ENCODE measurements around the gene PPP6R3. TPM values are rescaled to one million over a fixed set of nuclear protein-coding genes. Genes with fewer than 3 reads are reported as not detected.

PPP6R3 gene
- total RNA-seq, 1 experiment from 2014 or later = 171 TPM

GRCh38 chr11:68414496-68415221 is 45.9 kb upstream of the PPP6R3 start:
- ChIA-PET CTCF (no interaction called here), POLR2A (ENCODE audit: unreplicated experiment) (no interaction called here)
- H3K27ac ChIP-seq (ENCODE audit: low read length) = no peak overlapping the region
- BruUV-seq (replicated peaks) = no TSS peak
- H3F3A ChIP-seq (ENCODE audit: low read length, unreplicated experiment) = no peaks in the 10 kb centered on the region
- no peak overlapping the region for H3K4me3 ChIP-seq (ENCODE audit: low read length)
- H2AFZ ChIP-seq (ENCODE audit: low read length) = no peak overlapping the region
- H3K9me2 ChIP-seq (replicated peaks; ENCODE audit: low read length) = no peaks in the 10 kb centered on the region
- no peak for TF ChIP-seq EZH2 (IDR thresholded peaks at IDR 0.05; ENCODE audit: low read length, unreplicated experiment)
- no peak for TF ChIP-seq EZH2phosphoT487 (IDR thresholded peaks at IDR 0.05; ENCODE audit: borderline replicate concordance, low read length)
- TF ChIP-seq CTCF (conservative IDR thresholded peaks at IDR 0.05; ENCODE audit: low read depth, low read length) = no peak
- no peaks in the 10 kb centered on the region for H3K27me3 ChIP-seq (ENCODE audit: low read length)
- no peak overlapping the region for H3K4me2 ChIP-seq (ENCODE audit: low read length)
- H3K9ac ChIP-seq (ENCODE audit: low read length) = no peak overlapping the region
- no peaks in the 10 kb centered on the region for H4K20me1 ChIP-seq (ENCODE audit: low read length)
- no peaks in the 10 kb centered on the region for H3K4me1 ChIP-seq (ENCODE audit: insufficient read depth, low read length)
- intact Hi-C loops (cut with micrococcal nuclease) = no loop called here
- H3K36me3 ChIP-seq (ENCODE audit: low read depth, low read length) = peaks cover 50% of the 10 kb centered on the region
- no peaks in the 10 kb centered on the region for H3K79me2 ChIP-seq (ENCODE audit: low read length)
- ATAC-seq = no peak
- H3K9me3 ChIP-seq (ENCODE audit: low read length) = no peaks in the 10 kb centered on the region
- no peak for DNase-seq

GRCh38 chr11:68416070-68416578 is 44.4 kb upstream of the PPP6R3 start:
- TF ChIP-seq EZH2 (IDR thresholded peaks at IDR 0.05; ENCODE audit: low read length, unreplicated experiment) = no peak
- Histone ChIP-seq H3K9ac (ENCODE audit: low read length) (no peak overlapping the region), H3K9me2 (replicated peaks; ENCODE audit: low read length) (no peaks in the 10 kb centered on the region), H3K4me1 (ENCODE audit: insufficient read depth, low read length) (no peaks in the 10 kb centered on the region), H3K4me3 (ENCODE audit: low read length) (no peak overlapping the region), H4K20me1 (ENCODE audit: low read length) (no peaks in the 10 kb centered on the region), H3K27me3 (ENCODE audit: low read length) (no peaks in the 10 kb centered on the region), H3F3A (ENCODE audit: low read length, unreplicated experiment) (no peaks in the 10 kb centered on the region), H3K79me2 (ENCODE audit: low read length) (no peaks in the 10 kb centered on the region), H3K36me3 (ENCODE audit: low read depth, low read length) (peaks cover 44% of the 10 kb centered on the region), H3K27ac (ENCODE audit: low read length) (no peak overlapping the region), H3K9me3 (ENCODE audit: low read length) (no peaks in the 10 kb centered on the region), H3K4me2 (ENCODE audit: low read length) (no peak overlapping the region), H2AFZ (ENCODE audit: low read length) (no peak overlapping the region)
- POLR2A ChIA-PET (ENCODE audit: unreplicated experiment) = no interaction called here
- BruUV-seq (replicated peaks) = no TSS peak
- ATAC-seq (no peak), DNase-seq (no peak)
- intact Hi-C loops (cut with micrococcal nuclease) = no loop called here
- CTCF ChIA-PET = no interaction called here

GRCh38 chr11:68418648-68419047 is 41.9 kb upstream of the PPP6R3 start:
- H3K36me3 ChIP-seq (ENCODE audit: low read depth, low read length) = peaks cover 28% of the 10 kb centered on the region
- ChIA-PET CTCF (no interaction called here), POLR2A (ENCODE audit: unreplicated experiment) (no interaction called here)
- no peaks in the 10 kb centered on the region for H3K9me2 ChIP-seq (replicated peaks; ENCODE audit: low read length)
- no peaks in the 10 kb centered on the region for H3F3A ChIP-seq (ENCODE audit: low read length, unreplicated experiment)
- H3K9me3 ChIP-seq (ENCODE audit: low read length) = no peaks in the 10 kb centered on the region
- DNase-seq (no peak), ATAC-seq (no peak)
- no peak overlapping the region for H3K4me3 ChIP-seq (ENCODE audit: low read length)
- H3K4me1 ChIP-seq (ENCODE audit: insufficient read depth, low read length) = no peaks in the 10 kb centered on the region
- no peak overlapping the region for H3K4me2 ChIP-seq (ENCODE audit: low read length)
- H3K27me3 ChIP-seq (ENCODE audit: low read length) = no peaks in the 10 kb centered on the region
- no peak overlapping the region for H3K27ac ChIP-seq (ENCODE audit: low read length)
- no TSS peak for BruUV-seq (replicated peaks)
- TF ChIP-seq EZH2 (IDR thresholded peaks at IDR 0.05; ENCODE audit: low read length, unreplicated experiment) = no peak
- no peak for TF ChIP-seq EZH2phosphoT487 (IDR thresholded peaks at IDR 0.05; ENCODE audit: borderline replicate concordance, low read length)
- no peak for TF ChIP-seq CTCF (conservative IDR thresholded peaks at IDR 0.05; ENCODE audit: low read depth, low read length)
- no peak overlapping the region for H3K9ac ChIP-seq (ENCODE audit: low read length)
- no peak overlapping the region for H2AFZ ChIP-seq (ENCODE audit: low read length)
- intact Hi-C loops (cut with micrococcal nuclease) = no loop called here
- no peaks in the 10 kb centered on the region for H3K79me2 ChIP-seq (ENCODE audit: low read length)
- no peaks in the 10 kb centered on the region for H4K20me1 ChIP-seq (ENCODE audit: low read length)

All from PC-3 (cell line).